HepG2 (cell line): ENCODE data around the gene ZCCHC3.

Source experiments
- ARNT ChIP-seq: fragments of 450-650 bp; IDR thresholded peaks from 2 replicates; pipeline ENCODE4 v1.6.1; 2017
- NFATC3 ChIP-seq: sonication (generic); formaldehyde crosslinking; IDR thresholded peaks from 2 replicates; pipeline ENCODE4 v1.5.1; 2020; ENCODE audit warnings: mild to moderate bottlenecking, missing genetic modification reagents
- NFIC ChIP-seq: IDR thresholded peaks from 2 replicates; pipeline ENCODE4 v1.6.1; 2012; ENCODE audit warnings: mild to moderate bottlenecking, low read length, inconsistent platforms
- RFX5 ChIP-seq: IDR thresholded peaks from 2 replicates; pipeline ENCODE4 v1.6.1; 2011; ENCODE audit warnings: low read depth, low read length, improper control_type of control experiment
- SCMH1 ChIP-seq: sonication (generic); formaldehyde crosslinking; IDR thresholded peaks from 2 replicates; pipeline ENCODE4 v1.9.0; 2021; ENCODE audit warnings: missing genetic modification reagents, mild to moderate bottlenecking, borderline replicate concordance
- SP1 ChIP-seq, 2 experiments: fragments of 450-650 bp in 1 of 2; sonication (generic) in 1 of 2; formaldehyde crosslinking in 1 of 2; IDR thresholded peaks; 2 replicates each; pipeline versions ENCODE4 v1.4.0 to v1.6.1; 2016 to 2020; ENCODE audit warnings: missing genetic modification reagents in 1 of 2
- SRF ChIP-seq: IDR thresholded peaks from 2 replicates; pipeline ENCODE4 v1.6.1; 2011; ENCODE audit warnings: mild to moderate bottlenecking, low read depth, low read length, moderate library complexity
- TP53 ChIP-seq: sonication (generic); formaldehyde crosslinking; conservative IDR thresholded peaks from 2 replicates; pipeline ENCODE4 v1.4.0; 2020; ENCODE audit warnings: missing genetic modification reagents
- YY1 ChIP-seq: IDR thresholded peaks from 2 replicates; pipeline ENCODE4 v1.6.1; 2011; ENCODE audit warnings: low read length, low read depth, moderate library complexity, mild to moderate bottlenecking; ENCODE audit not compliant: insufficient read depth, insufficient replicate concordance
- ZNF501 ChIP-seq: sonication (generic); formaldehyde crosslinking; IDR thresholded peaks from 2 replicates; pipeline ENCODE4 v1.5.1; 2020; ENCODE audit warnings: mild to moderate bottlenecking, moderate library complexity, missing genetic modification reagents
- TF ChIP-seq, protein P1 (sequence below): sonication (generic); formaldehyde crosslinking; IDR thresholded peaks from 2 replicates; pipeline ENCODE4 v1.5.0; 2020; ENCODE audit warnings: mild to moderate bottlenecking, missing genetic modification reagents, moderate library complexity

DNA sequence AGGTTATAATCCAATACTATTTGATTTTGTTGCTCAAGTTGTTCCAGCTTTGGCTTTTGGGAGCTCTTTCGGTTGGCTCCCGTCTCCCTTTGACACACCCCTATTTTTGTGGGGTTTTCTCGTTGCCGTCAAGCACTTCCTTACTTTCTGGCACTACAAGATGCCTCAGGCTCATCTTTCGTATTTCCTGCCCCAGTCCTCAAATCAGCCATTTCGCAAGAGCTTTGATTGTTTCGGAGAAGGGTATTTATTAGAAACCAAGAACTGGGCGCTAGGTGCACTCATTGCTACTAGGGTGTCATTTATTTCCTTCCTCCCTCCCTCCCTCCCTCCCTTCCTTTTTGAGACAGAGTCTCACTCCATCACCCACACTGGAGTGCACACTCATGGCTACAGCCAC is 14.7 kb downstream of the ZCCHC3 start:
- TF ChIP-seq, protein P1, sequence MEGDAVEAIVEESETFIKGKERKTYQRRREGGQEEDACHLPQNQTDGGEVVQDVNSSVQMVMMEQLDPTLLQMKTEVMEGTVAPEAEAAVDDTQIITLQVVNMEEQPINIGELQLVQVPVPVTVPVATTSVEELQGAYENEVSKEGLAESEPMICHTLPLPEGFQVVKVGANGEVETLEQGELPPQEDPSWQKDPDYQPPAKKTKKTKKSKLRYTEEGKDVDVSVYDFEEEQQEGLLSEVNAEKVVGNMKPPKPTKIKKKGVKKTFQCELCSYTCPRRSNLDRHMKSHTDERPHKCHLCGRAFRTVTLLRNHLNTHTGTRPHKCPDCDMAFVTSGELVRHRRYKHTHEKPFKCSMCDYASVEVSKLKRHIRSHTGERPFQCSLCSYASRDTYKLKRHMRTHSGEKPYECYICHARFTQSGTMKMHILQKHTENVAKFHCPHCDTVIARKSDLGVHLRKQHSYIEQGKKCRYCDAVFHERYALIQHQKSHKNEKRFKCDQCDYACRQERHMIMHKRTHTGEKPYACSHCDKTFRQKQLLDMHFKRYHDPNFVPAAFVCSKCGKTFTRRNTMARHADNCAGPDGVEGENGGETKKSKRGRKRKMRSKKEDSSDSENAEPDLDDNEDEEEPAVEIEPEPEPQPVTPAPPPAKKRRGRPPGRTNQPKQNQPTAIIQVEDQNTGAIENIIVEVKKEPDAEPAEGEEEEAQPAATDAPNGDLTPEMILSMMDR (CRISPR knock-in tag), result no peak
- no peak for TF ChIP-seq RFX5
- no peak for TF ChIP-seq SCMH1 (CRISPR knock-in tag)
- TF ChIP-seq YY1, result no peak
- no peak for TF ChIP-seq TP53 (CRISPR knock-in tag)
- TF ChIP-seq NFATC3, result no peak
- TF ChIP-seq SP1 (IDR thresholded peaks at IDR 0.05), result no peak
- TF ChIP-seq SP1 (CRISPR knock-in tag; IDR thresholded peaks at IDR 0.05), result no peak
- TF ChIP-seq SRF, result no peak
- TF ChIP-seq ARNT, result no peak
- TF ChIP-seq ZNF501 (CRISPR knock-in tag), result no peak
- TF ChIP-seq NFIC, result no peak
